Inferior parietal cortex (tissue), 1 donor: Measurements from ENCODE around the gene OR52W1.

Experiments used
- DNase-seq: peaks from one replicate; pipeline ENCODE4 v3.0.0-alpha.2; 2016; ENCODE audit errors: extremely low spot score

Gene OR52W1

DNA sequence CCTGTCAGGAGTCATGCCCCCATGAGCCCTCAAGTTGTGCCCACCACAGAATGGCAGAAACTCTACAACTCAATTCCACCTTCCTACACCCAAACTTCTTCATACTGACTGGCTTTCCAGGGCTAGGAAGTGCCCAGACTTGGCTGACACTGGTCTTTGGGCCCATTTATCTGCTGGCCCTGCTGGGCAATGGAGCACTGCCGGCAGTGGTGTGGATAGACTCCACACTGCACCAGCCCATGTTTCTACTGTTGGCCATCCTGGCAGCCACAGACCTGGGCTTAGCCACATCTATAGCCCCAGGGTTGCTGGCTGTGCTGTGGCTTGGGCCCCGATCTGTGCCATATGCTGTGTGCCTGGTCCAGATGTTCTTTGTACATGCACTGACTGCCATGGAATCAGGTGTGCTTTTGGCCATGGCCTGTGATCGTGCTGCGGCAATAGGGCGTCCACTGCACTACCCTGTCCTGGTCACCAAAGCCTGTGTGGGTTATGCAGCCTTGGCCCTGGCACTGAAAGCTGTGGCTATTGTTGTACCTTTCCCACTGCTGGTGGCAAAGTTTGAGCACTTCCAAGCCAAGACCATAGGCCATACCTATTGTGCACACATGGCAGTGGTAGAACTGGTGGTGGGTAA lies at the start of gene OR52W1:
Gene OR52W1 (plus strand): TSS at position 51 of the 637 bp plus-strand sequence. CDS start 0 bp downstream, at position 51.
- DNase-seq = no peak

GRCh38 chr11:6151117-6151516 lies 47.9 kb upstream of the OR52W1 start:
- no peak for DNase-seq

DNA sequence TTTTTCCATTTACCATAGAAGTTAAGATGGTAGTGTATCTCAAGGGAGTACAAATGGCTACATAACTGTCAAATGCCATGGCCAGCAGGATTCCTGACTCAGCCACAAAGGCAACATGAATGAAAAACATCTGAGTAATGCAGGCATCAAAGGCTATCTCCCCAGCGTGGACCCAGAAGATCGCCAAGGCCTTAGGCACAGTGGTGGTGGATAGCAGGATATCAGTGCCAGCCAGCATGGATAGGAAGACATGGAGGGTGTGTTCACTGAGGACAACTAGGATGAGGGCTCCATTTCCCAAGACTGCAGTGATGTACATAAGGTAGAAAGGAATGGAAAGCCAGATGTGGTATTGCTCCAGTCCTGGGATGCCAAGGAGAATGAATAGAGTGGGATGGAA lies 46.9 kb upstream of the OR52W1 start:
- DNase-seq = no peak

- no peak for DNase-seq
Measured at GRCh38 chr11:6156628-6157359, 42.2 kb upstream of the OR52W1 start.

DNA sequence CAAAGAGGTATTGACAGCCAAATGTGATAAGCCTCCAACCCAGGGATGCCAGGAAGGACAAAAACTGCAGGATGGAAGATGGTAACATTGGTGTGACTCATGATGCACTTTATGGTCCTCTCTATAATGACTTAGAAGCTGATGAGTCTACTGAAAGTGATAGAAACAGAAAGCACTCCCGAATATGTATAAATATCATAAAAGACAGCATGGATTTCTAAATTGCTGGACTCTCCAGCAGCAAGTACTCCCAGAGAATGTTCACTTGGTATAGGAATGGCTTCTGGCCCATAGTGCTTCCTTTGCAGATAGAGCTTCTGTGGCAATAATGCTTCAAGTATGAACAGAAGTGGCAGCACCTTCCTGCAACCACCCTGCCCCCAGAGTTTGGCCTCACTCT lies 28.8 kb upstream of the OR52W1 start, which contains the start of gene OR52B2:
Gene OR52B2 (minus strand): TSS at position 101 of the 400 bp plus-strand sequence. CDS start 0 bp downstream, at position 101.
- DNase-seq = no peak

GRCh38 chr11:6175440-6175839 lies 23.6 kb upstream of the OR52W1 start:
- no peak for DNase-seq

- no peak for DNase-seq
Measured at GRCh38 chr11:6191742-6192141, 7.3 kb upstream of the OR52W1 start.

GRCh38 chr11:6194065-6194581 lies 4.9 kb upstream of the OR52W1 start:
- no peak for DNase-seq

GRCh38 chr11:6196396-6196795 lies 2.6 kb upstream of the OR52W1 start:
- no peak for DNase-seq

DNA sequence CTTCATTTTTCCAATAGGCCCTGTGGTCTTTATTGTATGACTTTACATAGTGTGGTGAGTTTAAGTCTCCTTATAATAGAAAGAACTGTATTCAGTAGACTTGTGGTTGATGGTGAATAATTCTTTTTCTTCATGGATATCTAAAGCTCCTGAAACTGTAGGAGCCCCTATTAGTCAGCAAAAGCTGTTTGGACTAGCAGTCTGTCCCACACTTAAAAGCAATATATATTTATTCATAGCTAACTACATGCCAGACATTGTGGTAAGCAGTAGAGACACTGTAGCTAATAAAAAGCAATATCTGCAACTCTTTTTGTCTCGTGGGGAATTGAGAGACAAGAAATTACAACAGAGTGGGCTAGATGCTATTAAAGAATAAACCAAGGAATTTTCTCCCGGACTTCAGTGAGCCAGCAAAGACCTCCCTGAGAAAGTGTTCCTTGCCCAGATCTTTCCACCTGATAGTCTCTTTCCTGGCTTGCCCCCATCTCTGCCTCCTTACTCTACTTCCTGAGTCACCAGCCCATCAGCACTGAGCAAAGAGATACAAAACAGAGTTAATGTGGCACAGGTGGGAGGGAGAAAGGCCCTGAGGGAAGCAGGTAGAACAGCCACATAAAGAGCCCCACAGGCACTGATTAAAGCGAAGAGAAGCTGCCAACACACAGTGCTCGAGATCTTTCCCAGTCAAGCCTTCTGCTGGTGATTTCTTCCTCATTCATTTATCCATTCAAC lies 1.4 kb upstream of the OR52W1 start:
- DNase-seq = no peak

GRCh38 chr11:6200975-6201374 lies 2.0 kb downstream of the OR52W1 start:
- DNase-seq = no peak

- no peak for DNase-seq
Measured at GRCh38 chr11:6201481-6201880, 2.5 kb downstream of the OR52W1 start.

DNA sequence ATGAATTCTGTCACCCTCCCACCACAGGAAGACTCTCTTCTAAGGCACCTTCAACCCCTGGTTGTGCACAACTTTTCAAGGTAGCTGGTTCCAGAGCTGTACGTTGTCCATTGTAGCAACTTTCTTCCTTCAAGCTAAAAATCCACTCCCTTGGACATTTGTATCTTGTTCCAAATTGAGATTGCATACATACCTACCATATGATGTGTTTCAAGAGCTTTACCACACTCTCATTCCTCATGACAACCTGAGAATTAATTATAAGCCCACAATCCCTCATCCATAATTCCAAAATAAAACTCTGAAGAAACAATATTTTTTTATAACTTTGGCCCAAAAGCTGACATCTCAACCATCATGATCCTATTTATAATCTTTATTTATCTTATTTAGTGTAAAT lies 3.0 kb downstream of the OR52W1 start:
- DNase-seq = no peak

GRCh38 chr11:6203327-6203726 lies 4.3 kb downstream of the OR52W1 start:
- no peak for DNase-seq

DNA sequence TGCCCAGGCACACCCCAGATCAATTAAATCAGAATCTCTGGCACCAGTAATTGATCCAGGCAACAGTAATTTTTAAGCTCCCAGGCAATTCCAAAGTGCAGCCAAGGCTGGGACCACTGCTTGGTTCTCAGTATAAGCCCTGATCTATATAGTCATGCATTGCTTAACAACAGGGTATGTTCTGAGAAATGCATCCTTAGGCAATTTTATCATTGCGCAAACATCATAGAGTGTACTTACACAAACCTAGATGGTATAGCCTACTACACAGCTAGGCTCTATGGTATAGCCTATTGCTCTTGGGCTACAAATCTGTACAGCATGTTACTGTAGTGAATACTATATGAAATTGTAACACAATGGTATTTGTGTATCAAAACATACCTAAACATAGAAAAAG lies 5.7 kb downstream of the OR52W1 start:
- no peak for DNase-seq

DNA sequence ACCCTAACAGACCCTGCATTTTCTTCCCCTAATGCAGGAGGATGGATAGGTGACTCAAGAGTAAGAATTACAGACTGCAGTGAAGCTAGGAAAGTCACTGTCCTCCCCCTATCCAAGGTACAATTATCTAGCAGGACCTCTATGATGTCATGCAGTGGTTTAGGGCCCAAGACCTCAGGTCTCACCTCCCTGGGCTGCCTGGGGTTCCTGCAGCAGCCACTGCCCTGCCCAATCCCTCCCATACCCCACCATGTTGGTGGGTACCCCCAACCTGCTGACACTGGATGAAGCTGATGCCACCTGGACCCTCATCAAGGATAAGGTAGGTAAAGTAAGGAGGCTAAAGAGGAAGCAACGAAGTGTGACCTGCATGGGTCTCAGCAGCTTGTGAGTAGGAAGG lies 6.3 kb downstream of the OR52W1 start, which contains the start of gene C11orf42:
Gene C11orf42 (plus strand): TSS at position 192 of the 400 bp plus-strand sequence. CDS start 59 bp downstream, at position 251.
- no peak for DNase-seq

DNA sequence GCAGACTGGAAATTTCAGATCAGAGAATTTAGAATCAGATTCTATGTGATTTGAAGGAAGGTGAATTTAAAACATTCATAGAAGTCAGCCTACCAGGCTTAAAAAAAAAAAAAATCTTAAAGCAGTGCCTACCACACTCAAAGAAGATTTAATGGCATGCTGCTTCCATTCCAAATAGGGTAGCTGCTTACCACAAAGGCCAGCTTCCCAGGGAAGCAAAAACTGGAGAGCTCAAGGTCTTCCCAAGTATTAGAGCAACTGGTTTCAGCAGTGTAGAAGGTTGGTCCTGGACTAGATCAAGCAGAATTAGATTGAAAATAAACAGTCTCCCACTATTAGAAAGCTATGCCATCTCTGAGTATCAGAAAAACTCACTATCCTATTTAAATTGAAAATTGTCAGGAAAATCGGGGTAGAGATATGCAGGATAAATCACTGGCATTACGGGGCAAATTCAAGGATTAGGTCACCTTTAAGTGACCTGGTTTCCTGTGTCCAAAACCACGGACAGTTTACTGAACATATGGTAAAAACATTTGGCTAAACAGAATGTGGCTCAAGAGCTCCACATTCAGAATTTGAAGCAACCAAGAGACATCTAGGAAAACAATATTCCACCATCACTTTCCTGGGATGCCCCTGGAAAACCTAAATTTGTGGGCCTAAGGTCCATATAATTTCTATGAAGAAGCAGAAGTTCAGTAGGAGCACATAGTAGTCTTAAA lies 7.6 kb downstream of the OR52W1 start:
- DNase-seq = no peak

DNA sequence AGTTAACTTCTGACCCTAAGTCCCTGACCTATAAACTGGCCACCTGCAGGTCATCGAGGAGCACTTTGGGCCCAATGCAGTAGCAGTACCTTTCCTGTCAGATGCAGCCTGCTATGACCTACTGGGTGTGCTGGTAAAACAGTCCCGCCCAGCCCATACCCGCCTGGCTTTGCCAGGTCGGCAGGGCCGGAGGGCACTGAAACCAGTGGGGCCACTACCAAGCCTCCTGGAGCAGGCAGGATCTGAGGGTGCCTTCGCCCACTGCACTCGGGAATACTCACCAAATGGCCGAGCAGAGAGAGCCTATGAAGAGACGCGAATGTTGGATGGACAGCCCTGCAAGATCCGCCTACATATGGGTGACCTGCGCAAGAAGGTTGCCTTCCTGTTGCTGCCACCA lies 10.8 kb downstream of the OR52W1 start:
- no peak for DNase-seq

GRCh38 chr11:6210274-6210955 lies 11.4 kb downstream of the OR52W1 start:
- no peak for DNase-seq

DNA sequence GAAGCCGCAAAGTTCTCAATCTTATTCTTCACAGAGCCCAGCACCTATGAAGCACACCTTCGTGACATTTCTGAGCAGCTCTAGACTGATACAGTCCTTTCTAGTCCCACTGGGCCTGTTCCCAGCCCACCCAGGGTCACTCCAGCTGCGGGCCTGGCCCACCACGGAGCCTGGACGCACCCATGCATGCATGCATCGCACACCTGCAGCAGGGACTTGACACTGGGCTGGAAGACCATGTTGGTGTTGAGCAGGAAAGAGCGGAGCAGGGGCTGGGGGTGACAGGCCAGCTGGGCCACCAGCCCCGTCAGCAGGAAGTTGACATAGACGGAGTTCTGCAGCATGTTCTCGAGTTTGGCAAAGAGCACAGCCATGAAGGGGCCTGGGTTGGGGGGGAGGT lies 15.5 kb downstream of the OR52W1 start:
- no peak for DNase-seq

DNA sequence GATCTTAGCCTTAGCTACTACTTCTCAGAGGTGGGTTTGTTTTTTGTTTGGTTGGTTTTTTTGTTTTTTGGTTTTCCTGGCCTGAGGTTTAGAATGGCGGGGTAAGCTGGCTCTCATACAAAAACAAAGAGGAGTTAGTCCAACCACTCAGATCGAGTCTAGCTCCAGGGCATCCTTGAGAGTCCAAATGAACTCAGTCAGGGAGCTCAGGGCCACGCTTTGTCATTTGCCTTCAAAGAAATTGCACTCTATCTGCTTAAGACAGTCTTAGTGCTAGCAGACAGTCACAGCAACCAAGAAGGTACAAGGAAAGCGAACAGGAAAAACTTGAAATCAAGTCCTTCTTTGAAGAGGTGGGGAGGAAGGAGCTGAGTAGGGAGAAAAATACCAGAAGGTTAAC lies 17.5 kb downstream of the OR52W1 start:
- no peak for DNase-seq
